Measurements from ENCODE around the gene LYAR. TPM values are rescaled to one million over a fixed set of nuclear protein-coding genes. Genes with fewer than 3 reads are reported as not detected.

Gene LYAR
- total RNA-seq, 1 experiment from 2014 or later, result 49.3 TPM

GRCh38 chr4:4338210-4339001 is 48.5 kb upstream of the LYAR start:
- ChIA-PET CTCF (no interaction called here), POLR2A (ENCODE audit: low non-redundant PET) (no interaction called here)
- no peaks in the 10 kb centered on the region for H3K4me1 ChIP-seq (ENCODE audit: insufficient read depth, low read length, poor library complexity, severe bottlenecking)
- H3K27me3 ChIP-seq (replicated peaks; ENCODE audit: insufficient read depth, low read depth, low read length, poor library complexity), result no peaks in the 10 kb centered on the region
- no peaks in the 10 kb centered on the region for H3K36me3 ChIP-seq (ENCODE audit: insufficient read depth, low read length, poor library complexity, severe bottlenecking)
- H3K9me3 ChIP-seq (ENCODE audit: low read depth, low read length, poor library complexity, severe bottlenecking), result no peaks in the 10 kb centered on the region
- intact Hi-C loops (cut with micrococcal nuclease; ENCODE audit: unreplicated experiment), result loop anchor here (10.0 kb wide), 1 partner anchor 354 kb away; no protein-coding TSS in a partner anchor
- BruUV-seq (replicated peaks), result no TSS peak
- no peak overlapping the region for H3K4me3 ChIP-seq (ENCODE audit: low read depth, low read length, poor library complexity, severe bottlenecking)
- TF ChIP-seq CTCF (conservative IDR thresholded peaks at IDR 0.05; ENCODE audit: low read depth, low read length) (no peak), EZH2 (IDR thresholded peaks at IDR 0.05; ENCODE audit: borderline replicate concordance, low read depth, low read length, poor library complexity, severe bottlenecking) (no peak)
- peak; percentile 25 for DNase-seq (ENCODE audit: low spot score)
- H3K27ac ChIP-seq (ENCODE audit: low read depth, low read length, poor library complexity, severe bottlenecking), result no peak overlapping the region

DNA sequence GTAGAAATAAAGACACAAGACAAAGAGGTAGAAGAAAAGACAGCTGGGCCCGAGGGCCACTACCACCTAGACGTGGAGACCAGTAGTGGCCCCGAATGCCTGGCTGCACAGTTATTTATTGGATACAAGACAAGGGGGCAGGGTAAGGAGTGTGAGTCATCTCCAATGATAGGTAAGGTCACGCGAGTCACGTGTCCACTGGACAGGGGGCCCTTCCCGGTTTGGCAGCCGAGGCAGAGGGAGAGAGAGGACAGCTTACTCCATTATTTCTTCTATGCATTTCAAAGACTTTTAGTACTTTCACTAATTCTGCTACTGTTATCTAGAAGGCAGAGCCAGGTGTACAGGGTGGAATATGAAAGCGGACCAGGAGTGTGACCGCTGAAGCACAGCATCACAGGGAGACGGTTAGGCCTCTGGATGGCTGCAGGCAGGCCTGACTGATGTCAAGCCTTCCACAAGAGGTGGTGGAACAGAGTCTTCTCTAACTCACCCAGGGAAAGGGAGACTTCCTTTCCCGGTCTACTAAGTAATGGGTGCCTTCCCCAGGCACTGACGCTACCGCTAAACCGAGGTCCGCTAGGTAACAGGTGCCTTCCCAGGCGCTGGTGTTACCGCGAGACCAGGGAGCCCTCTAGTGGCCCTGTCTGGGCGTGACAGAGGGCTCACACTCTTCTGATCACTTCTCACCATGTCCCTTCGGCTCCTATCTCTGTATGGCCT is 45.0 kb upstream of the LYAR start:
- no peaks in the 10 kb centered on the region for H3K4me1 ChIP-seq (ENCODE audit: insufficient read depth, low read length, poor library complexity, severe bottlenecking)
- TF ChIP-seq EZH2 (IDR thresholded peaks at IDR 0.05; ENCODE audit: borderline replicate concordance, low read depth, low read length, poor library complexity, severe bottlenecking) (no peak), CTCF (conservative IDR thresholded peaks at IDR 0.05; ENCODE audit: low read depth, low read length) (peak; percentile 84)
- no peaks in the 10 kb centered on the region for H3K9me3 ChIP-seq (ENCODE audit: low read depth, low read length, poor library complexity, severe bottlenecking)
- H3K27me3 ChIP-seq (replicated peaks; ENCODE audit: insufficient read depth, low read depth, low read length, poor library complexity), result no peaks in the 10 kb centered on the region
- intact Hi-C loops (cut with micrococcal nuclease; ENCODE audit: unreplicated experiment), result loop anchor here (1.0 to 10.0 kb wide), 2 partner anchors 83 to 350 kb away; no protein-coding TSS in a partner anchor
- peak; percentile 58 for DNase-seq (ENCODE audit: low spot score)
- POLR2A ChIA-PET (ENCODE audit: low non-redundant PET), result no interaction called here
- H3K4me3 ChIP-seq (ENCODE audit: low read depth, low read length, poor library complexity, severe bottlenecking), result no peak overlapping the region
- no peaks in the 10 kb centered on the region for H3K36me3 ChIP-seq (ENCODE audit: insufficient read depth, low read length, poor library complexity, severe bottlenecking)
- CTCF ChIA-PET, result interaction anchor here (0.7 kb wide), 1 partner anchor 16 kb away, joined by 3 read pairs; no protein-coding TSS in a partner anchor
- H3K27ac ChIP-seq (ENCODE audit: low read depth, low read length, poor library complexity, severe bottlenecking), result no peak overlapping the region
- no TSS peak for BruUV-seq (replicated peaks)

GRCh38 chr4:4333265-4333706 is 43.3 kb upstream of the LYAR start:
- peak; percentile 35 for DNase-seq (ENCODE audit: low spot score)
- no peaks in the 10 kb centered on the region for H3K27me3 ChIP-seq (replicated peaks; ENCODE audit: insufficient read depth, low read depth, low read length, poor library complexity)
- H3K36me3 ChIP-seq (ENCODE audit: insufficient read depth, low read length, poor library complexity, severe bottlenecking), result no peaks in the 10 kb centered on the region
- intact Hi-C loops (cut with micrococcal nuclease; ENCODE audit: unreplicated experiment), result loop anchor here (10.0 kb wide), 1 partner anchor 348 kb away; no protein-coding TSS in a partner anchor
- ChIA-PET POLR2A (ENCODE audit: low non-redundant PET) (no interaction called here), CTCF (no interaction called here)
- H3K4me3 ChIP-seq (ENCODE audit: low read depth, low read length, poor library complexity, severe bottlenecking), result no peak overlapping the region
- no peaks in the 10 kb centered on the region for H3K9me3 ChIP-seq (ENCODE audit: low read depth, low read length, poor library complexity, severe bottlenecking)
- no peaks in the 10 kb centered on the region for H3K4me1 ChIP-seq (ENCODE audit: insufficient read depth, low read length, poor library complexity, severe bottlenecking)
- H3K27ac ChIP-seq (ENCODE audit: low read depth, low read length, poor library complexity, severe bottlenecking), result no peak overlapping the region
- TF ChIP-seq CTCF (conservative IDR thresholded peaks at IDR 0.05; ENCODE audit: low read depth, low read length) (no peak), EZH2 (IDR thresholded peaks at IDR 0.05; ENCODE audit: borderline replicate concordance, low read depth, low read length, poor library complexity, severe bottlenecking) (no peak)
- no TSS peak for BruUV-seq (replicated peaks)

Data from A673 (cell line).